ENCODE data around the gene C15orf39.

Gene C15orf39

GRCh38 chr15:75171408-75171807 lies 30.3 kb upstream of the C15orf39 start:
- DNase-seq (ENCODE audit: low read depth in 1 of 2, low spot score in 1 of 2) = no peak

- DNase-seq (ENCODE audit: low read depth in 1 of 2, low spot score in 1 of 2) = no peak
Observed at GRCh38 chr15:75172284-75172820, 29.3 kb upstream of the C15orf39 start.

DNA sequence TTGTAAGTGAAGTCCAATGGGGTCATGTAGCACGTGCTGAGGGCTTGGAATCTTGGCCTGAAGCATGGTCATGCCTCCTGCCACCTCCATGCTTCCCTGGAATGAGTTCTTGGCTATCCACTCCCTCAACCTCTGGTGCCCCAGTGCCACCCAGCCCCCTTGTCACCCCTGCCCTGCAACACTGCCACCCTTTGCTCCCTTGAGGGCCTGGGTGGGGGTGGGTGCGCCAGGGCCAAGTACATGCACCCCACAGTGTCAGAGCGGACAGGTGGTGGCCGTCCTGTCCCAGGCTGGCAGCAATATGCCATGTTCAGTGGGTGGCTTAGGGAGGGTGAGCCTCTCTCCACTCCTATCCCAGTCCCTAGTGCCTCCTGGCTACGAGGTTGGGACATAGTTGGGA lies 27.6 kb upstream of the C15orf39 start:
- DNase-seq (ENCODE audit: low read depth in 1 of 2, low spot score in 1 of 2) = no peak

GRCh38 chr15:75174729-75175128 lies 27.0 kb upstream of the C15orf39 start:
- no peak for DNase-seq (ENCODE audit: low read depth in 1 of 2, low spot score in 1 of 2)

DNA sequence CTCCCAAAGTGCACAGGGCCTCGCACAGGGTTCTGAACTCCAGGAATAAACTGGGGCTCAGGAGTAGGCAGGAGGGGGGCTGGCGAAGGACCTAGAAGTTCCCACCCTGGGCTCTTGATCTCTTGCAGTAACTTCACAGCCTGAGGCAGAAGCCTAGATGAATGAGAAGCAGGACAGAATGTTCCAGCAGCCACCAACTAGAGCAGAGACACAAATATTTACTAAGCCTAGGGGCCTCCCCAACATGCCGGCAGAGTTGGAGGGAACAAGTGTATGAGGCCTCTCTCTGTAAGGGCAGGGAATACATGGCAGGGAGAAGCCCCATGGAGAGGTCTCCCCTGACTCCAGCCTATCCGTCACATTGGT lies 25.3 kb upstream of the C15orf39 start:
- no peak for DNase-seq (ENCODE audit: low read depth in 1 of 2, low spot score in 1 of 2)

- DNase-seq (ENCODE audit: low read depth in 1 of 2, low spot score in 1 of 2) = no peak
Observed at GRCh38 chr15:75177360-75178071, 24.2 kb upstream of the C15orf39 start.

GRCh38 chr15:75178171-75178937 lies 23.3 kb upstream of the C15orf39 start:
- no peak for DNase-seq (ENCODE audit: low read depth in 1 of 2, low spot score in 1 of 2)

GRCh38 chr15:75178938-75179745 lies 22.5 kb upstream of the C15orf39 start:
- DNase-seq (ENCODE audit: low read depth in 1 of 2, low spot score in 1 of 2) = no peak

GRCh38 chr15:75179746-75180140 lies 21.9 kb upstream of the C15orf39 start:
- no peak for DNase-seq (ENCODE audit: low read depth in 1 of 2, low spot score in 1 of 2)

- DNase-seq (ENCODE audit: low read depth in 1 of 2, low spot score in 1 of 2) = no peak
Observed at GRCh38 chr15:75181780-75182179, 19.9 kb upstream of the C15orf39 start.

- DNase-seq (ENCODE audit: low read depth in 1 of 2, low spot score in 1 of 2) = no peak
Observed at GRCh38 chr15:75182187-75183131, 19.2 kb upstream of the C15orf39 start.

DNA sequence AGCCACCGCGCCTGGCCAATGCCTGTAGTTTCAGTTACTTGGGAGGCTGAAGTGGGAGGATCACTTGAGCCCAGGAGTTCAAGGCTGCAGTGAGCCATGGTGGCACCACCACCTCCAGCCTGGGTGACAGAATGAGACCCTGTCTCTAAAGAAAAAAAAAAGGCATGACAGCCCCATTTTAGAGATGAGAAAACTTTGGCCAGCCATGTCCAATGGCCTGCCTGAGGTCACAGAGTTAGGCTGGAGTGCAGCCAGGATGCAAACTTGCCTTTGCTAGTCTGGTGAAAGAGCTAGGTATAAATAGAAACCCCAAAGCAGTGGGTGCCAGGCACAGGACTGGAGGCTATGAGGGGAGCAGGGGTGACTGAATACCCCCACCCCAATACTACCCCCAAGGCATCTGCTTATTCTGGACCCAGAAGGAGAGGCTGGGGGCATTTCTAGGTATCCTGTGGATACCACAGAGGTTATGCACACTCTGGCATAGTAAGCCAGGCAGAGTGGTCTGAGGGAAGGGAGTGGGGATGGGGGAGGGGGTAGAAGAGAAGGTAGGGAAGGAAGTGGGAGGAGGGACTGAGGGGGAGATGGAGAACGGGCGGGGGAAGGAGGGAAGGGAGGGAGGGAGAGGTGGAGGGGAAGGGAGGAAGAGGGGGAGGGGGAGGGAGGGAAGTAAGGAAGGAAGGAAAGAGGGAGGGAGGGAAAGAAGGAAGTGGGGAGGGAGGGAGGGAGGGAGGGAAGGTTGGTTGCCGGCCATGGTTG lies 16.2 kb upstream of the C15orf39 start:
- no peak for DNase-seq (ENCODE audit: low read depth in 1 of 2, low spot score in 1 of 2)

DNA sequence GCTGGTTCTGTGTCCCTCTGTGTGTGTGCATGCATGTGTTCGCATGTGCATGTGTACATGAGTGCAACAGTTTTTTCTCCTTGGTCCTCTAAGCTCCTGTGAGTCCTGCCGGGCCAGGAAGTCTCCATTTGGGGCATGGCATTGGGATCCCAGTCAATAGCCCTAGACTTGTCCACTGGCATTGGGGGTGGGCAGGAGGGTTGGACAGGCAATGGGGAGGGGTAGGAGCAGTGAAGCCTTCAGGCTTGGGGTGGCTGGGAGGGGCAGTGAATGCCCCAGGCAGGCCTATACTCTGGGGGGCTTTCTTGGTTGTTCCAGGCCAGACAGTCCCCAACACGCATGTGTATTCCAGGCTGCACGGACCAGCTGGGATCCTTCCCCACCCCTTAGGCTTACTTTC lies 15.6 kb upstream of the C15orf39 start:
- DNase-seq (ENCODE audit: low read depth in 1 of 2, low spot score in 1 of 2) = no peak

DNA sequence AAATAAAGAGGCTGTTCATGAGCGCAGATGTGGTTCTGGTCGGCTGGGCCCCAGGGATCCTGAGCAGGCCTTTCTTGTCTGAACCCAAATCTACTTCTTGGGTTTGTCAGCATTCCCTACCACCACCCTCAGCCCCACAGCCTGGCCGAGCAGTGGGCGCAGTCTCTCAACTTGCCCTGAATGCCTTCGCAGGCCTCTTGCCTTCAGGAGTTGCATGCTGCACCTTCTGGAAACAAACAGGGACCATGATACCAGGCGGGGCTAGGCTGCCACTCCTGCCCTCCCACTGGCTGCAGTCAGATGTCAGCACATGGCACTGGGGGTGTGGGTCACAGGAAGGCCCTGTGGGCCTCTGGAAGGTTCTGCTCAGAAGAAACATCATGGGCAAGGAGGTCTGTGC lies 13.2 kb upstream of the C15orf39 start:
- DNase-seq (ENCODE audit: low read depth in 1 of 2, low spot score in 1 of 2) = no peak

DNA sequence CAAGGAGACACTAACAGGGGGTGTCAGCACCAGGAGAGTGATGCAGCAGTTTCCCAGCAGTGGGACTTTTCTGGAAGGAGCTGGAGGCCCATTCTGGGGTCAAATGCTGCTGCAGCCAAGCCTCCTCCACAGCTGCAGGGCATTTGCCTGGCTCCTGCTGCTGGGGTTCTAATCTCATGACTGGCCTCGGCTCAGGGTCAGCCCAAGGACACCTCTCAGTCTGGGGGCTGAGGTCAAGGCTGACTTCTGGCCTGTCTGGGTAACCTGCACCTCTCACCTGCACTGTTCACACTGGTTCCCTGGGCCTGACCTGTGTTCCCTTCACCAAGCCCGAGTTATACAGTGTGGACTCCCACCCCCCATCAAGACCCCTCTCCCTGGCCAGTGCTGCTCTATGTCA lies 10.4 kb upstream of the C15orf39 start:
- DNase-seq (ENCODE audit: low read depth in 1 of 2, low spot score in 1 of 2) = no peak

GRCh38 chr15:75192307-75192706 lies 9.4 kb upstream of the C15orf39 start:
- no peak for DNase-seq (ENCODE audit: low read depth in 1 of 2, low spot score in 1 of 2)

- no peak for DNase-seq (ENCODE audit: low read depth in 1 of 2, low spot score in 1 of 2)
Observed at GRCh38 chr15:75193272-75193671, 8.4 kb upstream of the C15orf39 start.

DNA sequence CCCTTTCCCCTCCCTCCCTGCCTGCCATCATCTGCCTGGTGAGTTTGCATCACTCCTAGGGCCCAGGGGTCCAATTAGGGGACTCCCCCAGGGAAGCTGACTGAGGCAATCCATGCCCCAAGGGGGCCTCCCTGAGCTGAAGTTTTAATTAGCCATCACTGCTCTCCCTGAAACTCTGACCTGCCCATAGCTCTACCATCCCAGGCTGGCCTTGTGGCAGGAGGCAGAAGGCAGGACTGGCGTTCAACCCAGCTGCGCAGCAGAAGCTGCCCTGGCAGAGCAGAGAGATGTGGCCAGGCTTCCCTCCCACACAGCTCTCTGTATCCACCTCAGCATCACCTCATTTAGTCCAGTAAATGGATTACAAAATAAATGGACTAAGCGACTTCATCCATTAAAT lies 7.7 kb upstream of the C15orf39 start:
- no peak for DNase-seq (ENCODE audit: low read depth in 1 of 2, low spot score in 1 of 2)

DNA sequence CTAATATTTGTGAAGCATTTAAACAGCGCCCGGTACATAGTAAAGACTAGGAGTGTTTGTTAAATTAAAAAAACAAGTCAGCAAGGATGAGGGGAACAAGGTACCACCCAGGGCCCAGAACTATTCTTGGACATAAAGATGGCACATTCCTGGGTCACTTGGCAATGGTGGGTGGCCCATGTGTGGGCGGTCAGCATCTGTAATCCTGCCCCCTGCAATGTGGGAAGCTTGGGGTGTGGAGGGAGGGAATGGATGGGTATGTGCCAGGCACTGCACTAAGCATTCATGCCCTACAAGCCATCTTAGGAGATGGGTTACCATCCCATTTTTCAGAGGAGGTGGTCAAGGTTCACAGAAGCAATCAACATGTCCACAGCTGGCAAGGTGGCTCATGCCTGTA lies 7.3 kb upstream of the C15orf39 start:
- no peak for DNase-seq (ENCODE audit: low read depth in 1 of 2, low spot score in 1 of 2)

All from activated CD4-positive, alpha-beta T cell treated with anti-CD3 and anti-CD28 coated beads, Interleukin-2, amount 50 U/mL, for 24 hours (primary cell).